Mammary epithelial cell (primary cell): ENCODE measurements around the gene ITGB8.
"Not testable (repeated sequence)": the region's sequence is repeated elsewhere in the genome, so short reads cannot be mapped to it uniquely, and the experiment has no call there.

Source experiments
- EZH2 ChIP-seq: IDR thresholded peaks from 2 replicates; pipeline ENCODE4 v1.6.1; 2012; ENCODE audit warnings: low read length, inconsistent platforms, borderline replicate concordance
- TF ChIP-seq, protein P1 (sequence below), 2 donors: IDR thresholded peaks in 1 of 2; conservative IDR thresholded peaks in 1 of 2; 2 replicates each; pipeline ENCODE4 v1.5.1; 2011 to 2012; ENCODE audit warnings: inconsistent platforms in 2 of 2, low read length in 2 of 2, mild to moderate bottlenecking in 2 of 2, control low read depth in 1 of 2, low read depth in 1 of 2; ENCODE audit not compliant: insufficient read depth in 1 of 2; ENCODE audit errors: extremely low read depth in 1 of 2

DNA sequence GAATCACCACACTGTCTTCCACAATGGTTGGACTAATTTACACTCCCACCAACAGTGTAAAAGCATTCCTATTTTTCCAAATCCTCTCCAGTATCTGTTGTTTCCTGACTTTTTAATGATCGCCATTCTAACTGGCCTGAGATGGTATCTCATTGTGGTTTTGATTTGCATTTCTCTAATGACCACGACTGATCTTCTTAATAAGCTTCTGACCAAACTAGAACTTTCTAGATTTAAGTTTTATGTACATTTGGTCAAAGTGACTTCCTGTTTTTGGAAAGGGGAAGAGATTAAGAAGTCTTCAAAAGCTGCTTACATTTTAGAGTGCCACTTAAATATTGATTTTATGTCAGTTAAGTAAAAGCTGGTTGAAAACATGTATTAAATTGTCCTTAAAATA is 58.5 kb downstream of the ITGB8 start:
- TF ChIP-seq, protein P1, sequence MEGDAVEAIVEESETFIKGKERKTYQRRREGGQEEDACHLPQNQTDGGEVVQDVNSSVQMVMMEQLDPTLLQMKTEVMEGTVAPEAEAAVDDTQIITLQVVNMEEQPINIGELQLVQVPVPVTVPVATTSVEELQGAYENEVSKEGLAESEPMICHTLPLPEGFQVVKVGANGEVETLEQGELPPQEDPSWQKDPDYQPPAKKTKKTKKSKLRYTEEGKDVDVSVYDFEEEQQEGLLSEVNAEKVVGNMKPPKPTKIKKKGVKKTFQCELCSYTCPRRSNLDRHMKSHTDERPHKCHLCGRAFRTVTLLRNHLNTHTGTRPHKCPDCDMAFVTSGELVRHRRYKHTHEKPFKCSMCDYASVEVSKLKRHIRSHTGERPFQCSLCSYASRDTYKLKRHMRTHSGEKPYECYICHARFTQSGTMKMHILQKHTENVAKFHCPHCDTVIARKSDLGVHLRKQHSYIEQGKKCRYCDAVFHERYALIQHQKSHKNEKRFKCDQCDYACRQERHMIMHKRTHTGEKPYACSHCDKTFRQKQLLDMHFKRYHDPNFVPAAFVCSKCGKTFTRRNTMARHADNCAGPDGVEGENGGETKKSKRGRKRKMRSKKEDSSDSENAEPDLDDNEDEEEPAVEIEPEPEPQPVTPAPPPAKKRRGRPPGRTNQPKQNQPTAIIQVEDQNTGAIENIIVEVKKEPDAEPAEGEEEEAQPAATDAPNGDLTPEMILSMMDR (conservative IDR thresholded peaks at IDR 0.05 in 1 of 2, IDR thresholded peaks at IDR 0.05 in 1 of 2; ENCODE audit: extremely low read depth in 1 of 2, insufficient read depth in 1 of 2, low read depth in 1 of 2, low read length in 2 of 2): not testable (repeated sequence)
- not testable (repeated sequence) for TF ChIP-seq EZH2
